Measurements from ENCODE around the gene DPM1. TPM values are rescaled to one million over a fixed set of nuclear protein-coding genes. Genes with fewer than 3 reads are reported as not detected.

DPM1 gene
- total RNA-seq, 4 donors from 2014 or later, result 3.2 to 42.9 (median 38.4) TPM

DNA sequence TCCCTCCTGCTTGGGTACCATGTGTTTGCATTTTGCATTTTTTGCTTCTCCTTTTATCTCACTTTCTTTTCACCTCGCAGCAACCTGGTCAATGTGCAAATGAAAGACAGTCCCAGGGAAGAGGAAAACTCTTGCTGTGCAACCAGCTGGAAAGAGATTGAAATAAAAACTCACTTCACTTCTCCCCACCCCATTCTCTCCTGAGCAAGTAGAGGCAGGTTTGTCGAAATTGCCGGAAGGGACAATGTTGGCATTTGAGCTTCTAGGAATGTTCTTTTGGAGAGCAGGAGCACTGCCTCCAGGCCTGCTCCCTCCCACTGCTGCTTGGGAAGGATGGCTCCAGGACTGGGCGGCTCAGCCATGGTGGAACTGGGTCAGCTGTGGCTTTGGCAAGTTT is 34.0 kb upstream of the DPM1 start:
- intact Hi-C loops (cut with DNase I; ENCODE audit: low total_unique reads), result no loop called here
- Histone ChIP-seq H3K27me3 (peaks cover 8% of the 10 kb centered on the region), H3K9me3 (no peaks in the 10 kb centered on the region), H3K4me3 (no peak overlapping the region), H3K27ac (no peak overlapping the region), H3K36me3 (no peaks in the 10 kb centered on the region), H3K4me1 (peaks cover 0 to 3% (median 0%) of the 10 kb centered on the region in 4 donors)
- WGBS, 2 donors (ENCODE audit: low coverage in 1 of 2), result 60% methylated on average over 2 to 4 of the region's 4 CpGs
- in situ Hi-C loops (cut with MboI; ENCODE audit: low pct_ligation_motif_present in 1 of 4, low pct_unique_long_range_greater_than_20kb in 1 of 4, low sequenced_read_pairs in 3 of 4), result loop anchor here (10.0 to 25.0 kb wide), 4 partner anchors 312 to 645 kb away; no protein-coding TSS in a partner anchor
- DNase-seq, result no peak
- TF ChIP-seq, protein P1, sequence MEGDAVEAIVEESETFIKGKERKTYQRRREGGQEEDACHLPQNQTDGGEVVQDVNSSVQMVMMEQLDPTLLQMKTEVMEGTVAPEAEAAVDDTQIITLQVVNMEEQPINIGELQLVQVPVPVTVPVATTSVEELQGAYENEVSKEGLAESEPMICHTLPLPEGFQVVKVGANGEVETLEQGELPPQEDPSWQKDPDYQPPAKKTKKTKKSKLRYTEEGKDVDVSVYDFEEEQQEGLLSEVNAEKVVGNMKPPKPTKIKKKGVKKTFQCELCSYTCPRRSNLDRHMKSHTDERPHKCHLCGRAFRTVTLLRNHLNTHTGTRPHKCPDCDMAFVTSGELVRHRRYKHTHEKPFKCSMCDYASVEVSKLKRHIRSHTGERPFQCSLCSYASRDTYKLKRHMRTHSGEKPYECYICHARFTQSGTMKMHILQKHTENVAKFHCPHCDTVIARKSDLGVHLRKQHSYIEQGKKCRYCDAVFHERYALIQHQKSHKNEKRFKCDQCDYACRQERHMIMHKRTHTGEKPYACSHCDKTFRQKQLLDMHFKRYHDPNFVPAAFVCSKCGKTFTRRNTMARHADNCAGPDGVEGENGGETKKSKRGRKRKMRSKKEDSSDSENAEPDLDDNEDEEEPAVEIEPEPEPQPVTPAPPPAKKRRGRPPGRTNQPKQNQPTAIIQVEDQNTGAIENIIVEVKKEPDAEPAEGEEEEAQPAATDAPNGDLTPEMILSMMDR (IDR thresholded peaks at IDR 0.05), result no peak
- TF ChIP-seq POLR2A (IDR thresholded peaks at IDR 0.05), result no peak
- no peak for TF ChIP-seq EP300 (IDR thresholded peaks at IDR 0.05; ENCODE audit: low read depth)
- no peak for TF ChIP-seq POLR2AphosphoS5 (IDR thresholded peaks at IDR 0.05)

DNA sequence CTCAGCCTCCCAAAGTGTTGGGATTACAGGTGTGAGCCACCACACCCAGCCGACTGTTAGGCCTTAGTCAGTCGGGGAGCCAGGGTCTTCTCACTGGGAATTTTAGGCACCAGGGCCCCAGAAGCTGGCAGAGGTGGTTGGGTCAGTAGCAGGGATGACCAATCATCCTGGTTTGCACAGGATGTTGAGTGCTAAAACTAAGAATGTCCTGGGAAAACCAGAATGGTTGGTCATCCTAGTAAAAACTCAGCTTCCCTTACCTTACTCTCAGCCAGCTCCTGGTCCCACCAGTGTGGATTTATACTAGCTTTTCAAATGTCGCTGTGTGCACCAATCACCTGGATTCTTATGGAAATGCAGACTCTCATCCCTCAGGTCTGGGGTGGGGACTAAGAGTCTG is 32.7 kb upstream of the DPM1 start:
- in situ Hi-C loops (cut with MboI; ENCODE audit: low pct_ligation_motif_present in 1 of 4, low pct_unique_long_range_greater_than_20kb in 1 of 4, low sequenced_read_pairs in 3 of 4) (loop anchor here (10.0 to 25.0 kb wide), 4 partner anchors 314 to 646 kb away; no protein-coding TSS in a partner anchor), intact Hi-C loops (cut with DNase I; ENCODE audit: low total_unique reads) (no loop called here)
- DNase-seq, result no peak
- Histone ChIP-seq H3K4me1 (peaks cover 0 to 3% (median 0%) of the 10 kb centered on the region in 4 donors), H3K27ac (no peak overlapping the region), H3K36me3 (no peaks in the 10 kb centered on the region), H3K9me3 (no peaks in the 10 kb centered on the region), H3K27me3 (peaks cover 11% of the 10 kb centered on the region), H3K4me3 (no peak overlapping the region)
- whole genome bisulfite sequencing, 2 donors (ENCODE audit: low coverage in 1 of 2), result 81% methylated on average over 3 of the region's 3 CpGs; no CpG with 5 or more reads in 1 of the 2 donors
- TF ChIP-seq, protein P1 (IDR thresholded peaks at IDR 0.05), result no peak
- TF ChIP-seq EP300 (IDR thresholded peaks at IDR 0.05; ENCODE audit: low read depth) (no peak), POLR2AphosphoS5 (IDR thresholded peaks at IDR 0.05) (no peak), POLR2A (IDR thresholded peaks at IDR 0.05) (no peak)

- H3K36me3 ChIP-seq, result no peaks in the 10 kb centered on the region
- no peaks in the 10 kb centered on the region for H3K9me3 ChIP-seq
- no peak overlapping the region for H3K4me3 ChIP-seq
- TF ChIP-seq POLR2AphosphoS5 (IDR thresholded peaks at IDR 0.05) (no peak), EP300 (IDR thresholded peaks at IDR 0.05; ENCODE audit: low read depth) (no peak), POLR2A (IDR thresholded peaks at IDR 0.05) (no peak)
- TF ChIP-seq, protein P1 (IDR thresholded peaks at IDR 0.05), result peak; percentile 86 to 98 (median 89)
- peaks cover 27% of the 10 kb centered on the region for H3K27me3 ChIP-seq
- peaks cover 0 to 3% (median 1%) of the 10 kb centered on the region in 4 donors for H3K4me1 ChIP-seq
- peak; percentile 69 for DNase-seq
- intact Hi-C loops (cut with DNase I; ENCODE audit: low total_unique reads) (loop anchor here (2.0 kb wide), 1 partner anchor 319 kb away; no protein-coding TSS in a partner anchor), in situ Hi-C loops (cut with MboI; ENCODE audit: low pct_ligation_motif_present in 1 of 4, low pct_unique_long_range_greater_than_20kb in 1 of 4, low sequenced_read_pairs in 3 of 4) (loop anchor here (5.0 to 25.0 kb wide), 5 partner anchors 320 to 650 kb away; no protein-coding TSS in a partner anchor)
- WGBS, 2 donors (ENCODE audit: low coverage in 1 of 2), result 13% methylated on average over 13 of the region's 13 CpGs; no CpG with 5 or more reads in 1 of the 2 donors
- H3K27ac ChIP-seq, result no peak overlapping the region
Observed at GRCh38 chr20:50987493-50988210, 29.3 kb upstream of the DPM1 start.

DNA sequence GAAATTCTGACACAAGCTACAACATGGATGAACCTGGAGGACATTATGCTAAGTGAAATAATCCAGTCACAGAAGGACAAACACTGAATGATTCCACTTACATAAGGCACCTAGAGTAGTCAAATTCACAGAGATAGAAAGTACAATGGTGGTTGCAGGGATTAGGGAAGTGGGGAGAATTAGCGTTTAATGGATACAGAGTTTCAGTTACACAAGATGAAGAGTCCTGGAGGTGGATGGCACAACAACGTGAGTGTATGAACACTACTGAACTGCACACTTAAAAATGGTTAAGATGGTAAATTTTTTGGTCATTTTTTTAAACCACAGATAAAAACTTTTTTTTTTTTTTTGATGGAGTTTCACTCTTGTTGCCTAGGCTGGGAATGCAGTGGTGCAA is 25.0 kb upstream of the DPM1 start:
- DNase-seq, result no peak
- H3K27me3 ChIP-seq, result peaks cover 34% of the 10 kb centered on the region
- 20 to 63% methylated on average over 2 of the region's 2 CpGs for WGBS, 2 donors (ENCODE audit: low coverage in 1 of 2)
- no peak overlapping the region for H3K4me3 ChIP-seq
- in situ Hi-C loops (cut with MboI; ENCODE audit: low pct_ligation_motif_present in 1 of 4, low pct_unique_long_range_greater_than_20kb in 1 of 4, low sequenced_read_pairs in 3 of 4) (loop anchor here (10.0 to 25.0 kb wide), 4 partner anchors 341 to 654 kb away; no protein-coding TSS in a partner anchor), intact Hi-C loops (cut with DNase I; ENCODE audit: low total_unique reads) (no loop called here)
- no peaks in the 10 kb centered on the region for H3K36me3 ChIP-seq
- peaks cover 0 to 12% (median 8%) of the 10 kb centered on the region in 4 donors for H3K4me1 ChIP-seq
- no peaks in the 10 kb centered on the region for H3K9me3 ChIP-seq
- no peak overlapping the region for H3K27ac ChIP-seq
- no peak for TF ChIP-seq EP300 (IDR thresholded peaks at IDR 0.05; ENCODE audit: low read depth)
- no peak for TF ChIP-seq POLR2AphosphoS5 (IDR thresholded peaks at IDR 0.05)
- TF ChIP-seq, protein P1 (IDR thresholded peaks at IDR 0.05), result no peak
- TF ChIP-seq POLR2A (IDR thresholded peaks at IDR 0.05), result no peak
